B cell (primary cell): ENCODE results near the gene INPP4A.

Source experiments
- EZH2 ChIP-seq: IDR thresholded peaks from 2 replicates; pipeline ENCODE4 v1.6.1; 2012; ENCODE audit warnings: borderline replicate concordance, low read depth, mild to moderate bottlenecking, moderate library complexity, low read length; ENCODE audit not compliant: insufficient read depth, poor library complexity, severe bottlenecking
- TF ChIP-seq, protein P1 (sequence below): fragments of 200-600 bp; IDR thresholded peaks from one replicate; pipeline ENCODE4 v1.8.0; 2022; ENCODE audit warnings: antibody characterized with exemption, mild to moderate bottlenecking

DNA sequence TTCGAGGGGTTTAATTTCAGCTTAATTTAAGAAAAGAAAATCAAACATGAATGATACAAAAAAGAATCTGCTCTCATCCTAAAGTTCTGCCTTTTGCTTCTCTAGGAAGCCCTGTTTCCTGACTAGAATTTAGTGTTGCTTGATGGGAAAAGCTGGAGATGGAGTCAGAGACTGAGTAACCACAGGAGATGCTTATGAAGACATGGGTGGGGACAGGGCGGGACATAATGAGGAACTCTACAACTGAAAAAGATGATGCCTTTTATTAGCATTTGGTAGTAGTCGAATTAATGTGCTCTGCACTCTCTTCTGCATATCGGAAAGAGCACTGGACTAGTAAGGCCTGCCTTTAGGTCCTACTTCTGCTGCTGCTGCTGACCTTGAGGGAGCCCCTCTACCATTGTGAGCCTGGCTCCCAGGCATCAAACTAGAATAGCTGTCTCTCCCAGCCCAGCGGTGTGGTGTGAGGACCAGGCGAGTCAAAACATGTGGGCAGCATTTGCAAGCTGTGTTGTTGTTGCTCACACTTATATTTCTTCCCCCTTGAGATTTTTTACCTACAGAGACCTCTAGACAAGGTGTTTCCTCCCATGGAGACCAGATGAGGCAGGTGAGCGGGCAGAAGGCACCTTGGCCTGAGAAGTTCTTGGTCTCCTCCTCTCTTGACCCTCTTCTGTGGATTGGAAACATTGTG, 61.5 kb downstream of the INPP4A start:
- TF ChIP-seq, protein P1, sequence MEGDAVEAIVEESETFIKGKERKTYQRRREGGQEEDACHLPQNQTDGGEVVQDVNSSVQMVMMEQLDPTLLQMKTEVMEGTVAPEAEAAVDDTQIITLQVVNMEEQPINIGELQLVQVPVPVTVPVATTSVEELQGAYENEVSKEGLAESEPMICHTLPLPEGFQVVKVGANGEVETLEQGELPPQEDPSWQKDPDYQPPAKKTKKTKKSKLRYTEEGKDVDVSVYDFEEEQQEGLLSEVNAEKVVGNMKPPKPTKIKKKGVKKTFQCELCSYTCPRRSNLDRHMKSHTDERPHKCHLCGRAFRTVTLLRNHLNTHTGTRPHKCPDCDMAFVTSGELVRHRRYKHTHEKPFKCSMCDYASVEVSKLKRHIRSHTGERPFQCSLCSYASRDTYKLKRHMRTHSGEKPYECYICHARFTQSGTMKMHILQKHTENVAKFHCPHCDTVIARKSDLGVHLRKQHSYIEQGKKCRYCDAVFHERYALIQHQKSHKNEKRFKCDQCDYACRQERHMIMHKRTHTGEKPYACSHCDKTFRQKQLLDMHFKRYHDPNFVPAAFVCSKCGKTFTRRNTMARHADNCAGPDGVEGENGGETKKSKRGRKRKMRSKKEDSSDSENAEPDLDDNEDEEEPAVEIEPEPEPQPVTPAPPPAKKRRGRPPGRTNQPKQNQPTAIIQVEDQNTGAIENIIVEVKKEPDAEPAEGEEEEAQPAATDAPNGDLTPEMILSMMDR = no peak
- no peak for TF ChIP-seq EZH2
